GM18505 (cell line): ENCODE measurements around the gene MAPK9.
"Not testable (repeated sequence)": the region's sequence is repeated elsewhere in the genome, so short reads cannot be mapped to it uniquely, and the experiment has no call there.

ENCODE experiments used
- ATAC-seq: cut with Tn5 transposase; IDR thresholded peaks from one replicate; pipeline ENCODE4 v1.9.1; 2021; ENCODE audit not compliant: unreplicated experiment
- POLR2A ChIP-seq: IDR thresholded peaks from 4 replicates; pipeline ENCODE4 v1.6.1; 2011; ENCODE audit warnings: borderline replicate concordance; ENCODE audit not compliant: insufficient read depth, insufficient read length; ENCODE audit errors: extremely low read depth

Gene MAPK9

GRCh38 chr5:180216646-180217171, 75.2 kb downstream of the MAPK9 start:
- no peak for TF ChIP-seq POLR2A
- no peak for ATAC-seq

- ATAC-seq, result no peak
- no peak for TF ChIP-seq POLR2A
Measured at GRCh38 chr5:180215783-180216630, 75.9 kb downstream of the MAPK9 start.

- ATAC-seq, result no peak
- TF ChIP-seq POLR2A, result no peak
Measured at GRCh38 chr5:180214870-180215770, 76.8 kb downstream of the MAPK9 start.

GRCh38 chr5:180213657-180214207, 78.2 kb downstream of the MAPK9 start:
- no peak for ATAC-seq
- TF ChIP-seq POLR2A, result no peak

GRCh38 chr5:180213256-180213600, 78.7 kb downstream of the MAPK9 start:
- TF ChIP-seq POLR2A, result no peak
- ATAC-seq, result no peak

- no peak for ATAC-seq
- no peak for TF ChIP-seq POLR2A
Measured at GRCh38 chr5:180212363-180213255, 79.3 kb downstream of the MAPK9 start.

GRCh38 chr5:180211761-180212035, 80.2 kb downstream of the MAPK9 start:
- TF ChIP-seq POLR2A, result no peak
- ATAC-seq, result no peak

GRCh38 chr5:180210961-180211760, 80.7 kb downstream of the MAPK9 start:
- no peak for ATAC-seq

GRCh38 chr5:180210077-180210476, 81.8 kb downstream of the MAPK9 start:
- not testable (repeated sequence) for ATAC-seq

More at GRCh38 chr5:180210961-180211760, 80.7 kb downstream of the MAPK9 start:
- TF ChIP-seq POLR2A, result no peak

- ATAC-seq, result peak; percentile 67
- TF ChIP-seq POLR2A, result no peak
Measured at GRCh38 chr5:180209137-180209581, 82.7 kb downstream of the MAPK9 start, which contains the start of gene RASGEF1C. RASGEF1C (minus strand) TSS chr5:180209211; CDS start chr5:180138052, 71,159 bp downstream.

GRCh38 chr5:180208435-180209081, 83.3 kb downstream of the MAPK9 start:
- no peak for TF ChIP-seq POLR2A
- ATAC-seq, result peak; percentile 30
